K562 (cell line): ENCODE measurements around the gene ATRNL1.

ENCODE experiments used
- HMBOX1 ChIP-seq: sonication (generic); IDR thresholded peaks from 2 replicates; pipeline ENCODE4 v1.6.1; 2016
- MYBL2 ChIP-seq, 2 experiments: fragments of 450-650 bp in 1 of 2; sonication (generic) in 1 of 2; formaldehyde crosslinking in 1 of 2; IDR thresholded peaks; 2 replicates each; pipeline versions ENCODE4 v1.6.1 to v1.8.1; 2017 to 2022; ENCODE audit warnings: borderline replicate concordance in 1 of 2, inconsistent platforms in 1 of 2, low read depth in 1 of 2, mild to moderate bottlenecking in 1 of 2, missing genetic modification reagents in 1 of 2, moderate library complexity in 1 of 2
- NBN ChIP-seq: fragments of 450-650 bp; IDR thresholded peaks from 2 replicates; pipeline ENCODE4 v1.6.1; 2016; ENCODE audit warnings: low read depth, mild to moderate bottlenecking
- NFIX ChIP-seq: fragments of 250-450 bp; sonication (Bioruptor Pico); IDR thresholded peaks from 2 replicates; pipeline ENCODE4 v1.4.0; 2020; ENCODE audit warnings: low read depth, mild to moderate bottlenecking, moderate library complexity
- POLR2AphosphoS5 ChIP-seq: IDR thresholded peaks from 2 replicates; pipeline ENCODE4 v1.6.1; 2011; ENCODE audit warnings: mild to moderate bottlenecking, low read depth, low read length, moderate library complexity; ENCODE audit not compliant: control insufficient read depth, insufficient read depth
- PRPF4 ChIP-seq: fragments of 200-400 bp; formaldehyde crosslinking; IDR thresholded peaks from one replicate; pipeline ENCODE4 v1.6.1; 2017; ENCODE audit warnings: low read length, low read depth, mild to moderate bottlenecking; ENCODE audit not compliant: insufficient read depth, poor library complexity, severe bottlenecking
- ZC3H11A ChIP-seq: IDR thresholded peaks from 2 replicates; pipeline ENCODE4 v1.6.1; 2012; ENCODE audit warnings: low read depth, low read length, improper control_type of control experiment
- ZNF212 ChIP-seq: fragments of 450-650 bp; formaldehyde crosslinking; IDR thresholded peaks from 2 replicates; pipeline ENCODE4 v1.4.0; 2020; ENCODE audit warnings: mild to moderate bottlenecking
- ZNF232 ChIP-seq: sonication (generic); formaldehyde crosslinking; IDR thresholded peaks from 2 replicates; pipeline ENCODE4 v1.8.0; 2022; ENCODE audit warnings: mild to moderate bottlenecking, missing genetic modification reagents
- TF ChIP-seq, protein P1 (sequence below), 3 experiments: IDR thresholded peaks in 2 of 3; conservative IDR thresholded peaks in 1 of 3; 2 replicates each; pipeline ENCODE4 v1.5.1; 2011 to 2012; ENCODE audit warnings: low read length in 3 of 3, mild to moderate bottlenecking in 3 of 3, control low read depth in 2 of 3, improper control_type of control experiment in 1 of 3, inconsistent platforms in 1 of 3, low read depth in 1 of 3, mixed read lengths in 1 of 3, moderate library complexity in 1 of 3; ENCODE audit not compliant: insufficient read depth in 2 of 3
- TF ChIP-seq, protein P2 (sequence below): fragments of 250-450 bp; sonication (Bioruptor Pico); IDR thresholded peaks from 2 replicates; pipeline ENCODE4 v1.8.0; 2021; ENCODE audit warnings: moderate library complexity, mild to moderate bottlenecking, inconsistent platforms

DNA sequence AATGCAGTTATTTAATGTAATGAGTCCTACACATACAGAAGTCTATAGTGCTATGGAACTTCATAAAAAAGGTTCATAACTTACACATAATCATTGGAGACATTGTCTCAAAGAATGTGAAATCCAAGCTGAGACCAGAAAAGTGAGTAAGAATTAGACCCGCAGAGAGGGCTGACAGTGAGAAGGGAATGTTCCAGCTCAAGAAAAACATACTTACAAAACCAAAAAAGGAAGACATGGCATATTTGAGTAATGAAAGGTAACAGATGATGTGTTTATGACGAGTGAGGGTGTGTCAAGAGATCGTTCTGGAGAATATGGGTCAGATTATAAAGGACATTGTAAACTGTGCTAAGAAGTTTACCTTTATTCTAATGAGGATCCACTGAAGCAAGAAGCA, 566.5 kb downstream of the ATRNL1 start:
- TF ChIP-seq ZNF232 (CRISPR knock-in tag) (no peak), ZNF212 (CRISPR knock-in tag) (no peak), PRPF4 (no peak), MYBL2 (IDR thresholded peaks at IDR 0.05; ENCODE audit: low read depth) (no peak), MYBL2 (CRISPR knock-in tag; IDR thresholded peaks at IDR 0.05; ENCODE audit: borderline replicate concordance) (no peak), NBN (no peak), NFIX (CRISPR knock-in tag) (no peak), HMBOX1 (no peak), POLR2AphosphoS5 (no peak), ZC3H11A (no peak)
- TF ChIP-seq, protein P1, sequence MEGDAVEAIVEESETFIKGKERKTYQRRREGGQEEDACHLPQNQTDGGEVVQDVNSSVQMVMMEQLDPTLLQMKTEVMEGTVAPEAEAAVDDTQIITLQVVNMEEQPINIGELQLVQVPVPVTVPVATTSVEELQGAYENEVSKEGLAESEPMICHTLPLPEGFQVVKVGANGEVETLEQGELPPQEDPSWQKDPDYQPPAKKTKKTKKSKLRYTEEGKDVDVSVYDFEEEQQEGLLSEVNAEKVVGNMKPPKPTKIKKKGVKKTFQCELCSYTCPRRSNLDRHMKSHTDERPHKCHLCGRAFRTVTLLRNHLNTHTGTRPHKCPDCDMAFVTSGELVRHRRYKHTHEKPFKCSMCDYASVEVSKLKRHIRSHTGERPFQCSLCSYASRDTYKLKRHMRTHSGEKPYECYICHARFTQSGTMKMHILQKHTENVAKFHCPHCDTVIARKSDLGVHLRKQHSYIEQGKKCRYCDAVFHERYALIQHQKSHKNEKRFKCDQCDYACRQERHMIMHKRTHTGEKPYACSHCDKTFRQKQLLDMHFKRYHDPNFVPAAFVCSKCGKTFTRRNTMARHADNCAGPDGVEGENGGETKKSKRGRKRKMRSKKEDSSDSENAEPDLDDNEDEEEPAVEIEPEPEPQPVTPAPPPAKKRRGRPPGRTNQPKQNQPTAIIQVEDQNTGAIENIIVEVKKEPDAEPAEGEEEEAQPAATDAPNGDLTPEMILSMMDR (IDR thresholded peaks at IDR 0.05 in 2 of 3, conservative IDR thresholded peaks at IDR 0.05 in 1 of 3; ENCODE audit: insufficient read depth in 2 of 3, low read depth in 1 of 3, low read length in 3 of 3), result no peak
- TF ChIP-seq, protein P2, sequence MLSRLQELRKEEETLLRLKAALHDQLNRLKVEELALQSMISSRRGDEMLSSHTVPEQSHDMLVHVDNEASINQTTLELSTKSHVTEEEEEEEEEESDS (CRISPR knock-in tag), result no peak
